SK-N-SH (cell line): ENCODE measurements around the gene WDR26. TPM values are rescaled to one million over a fixed set of nuclear protein-coding genes. Genes with fewer than 3 reads are reported as not detected.

Experiments used
- CTCF ChIA-PET: fragments of 300-600, 350-600 bp; formaldehyde crosslinking; extraction: SDS; loops from one replicate; lab custom pipeline; 2021; lab: Yijun Ruan, JAX
- POLR2A ChIA-PET: fragments of 350-600 bp; sonication (Branson Sonifier 250); formaldehyde crosslinking; extraction: SDS; loops from one replicate; lab custom pipeline; 2020; ENCODE audit warnings: antibody characterized with exemption, inconsistent platforms; lab: Yijun Ruan, JAX
- DNase-seq: peaks from one replicate; pipeline ENCODE4 v3.0.0; 2012
- H2AFZ ChIP-seq: fragments of 200-600 bp; sonication (generic); 2 replicates; pipeline ENCODE4 v1.8.1; 2016; ENCODE audit warnings: antibody characterized with exemption, mild to moderate bottlenecking, low read depth
- H3F3A ChIP-seq: fragments of 200-600 bp; sonication (generic); replicated peaks from 2 replicates; pipeline ENCODE3; 2016; ENCODE audit warnings: antibody characterized with exemption, mild to moderate bottlenecking; ENCODE audit not compliant: insufficient read depth
- H3K27ac ChIP-seq, 2 experiments: fragments of 200-500 bp in 1 of 2; fragments of 200-600 bp in 1 of 2; sonication (Bioruptor generic) in 1 of 2; sonication (generic), shearing (Covaris generic) in 1 of 2; 2 replicates each; pipeline versions ENCODE4 v1.5.1 to v1.6.1; 2014 to 2016; ENCODE audit warnings: low read depth in 2 of 2, inconsistent platforms in 1 of 2, low read length in 1 of 2, mild to moderate bottlenecking in 1 of 2, mixed read lengths in 1 of 2
- H3K27me3 ChIP-seq: fragments of 200-600 bp; sonication (generic), shearing (Covaris generic); 2 replicates; pipeline ENCODE4 v1.6.1; 2016; ENCODE audit warnings: mixed run types; ENCODE audit not compliant: insufficient read depth
- H3K36me3 ChIP-seq, 2 experiments: fragments of 200-500 bp in 1 of 2; fragments of 200-600 bp in 1 of 2; sonication (Bioruptor generic) in 1 of 2; sonication (generic) in 1 of 2; replicated peaks in 1 of 2; 2 replicates each; pipeline versions ENCODE3 to v1.5.1; 2014 to 2016; ENCODE audit warnings: low read length in 1 of 2, mild to moderate bottlenecking in 1 of 2; ENCODE audit not compliant: insufficient read depth in 2 of 2, control insufficient read depth in 1 of 2
- H3K4me1 ChIP-seq, 2 experiments: fragments of 200-500 bp in 1 of 2; fragments of 200-600 bp in 1 of 2; sonication (Bioruptor generic) in 1 of 2; sonication (generic), shearing (Covaris generic) in 1 of 2; 2 replicates each; pipeline versions ENCODE4 v1.5.1 to v1.6.1; 2014 to 2016; ENCODE audit warnings: low read depth in 1 of 2, low read length in 1 of 2, mixed run types in 1 of 2; ENCODE audit not compliant: insufficient read depth in 2 of 2, control insufficient read depth in 1 of 2
- H3K4me2 ChIP-seq: fragments of 200-600 bp; sonication (generic), shearing (Covaris generic); 2 replicates; pipeline ENCODE4 v1.6.1; 2017; ENCODE audit warnings: mixed run types
- H3K4me3 ChIP-seq, 2 experiments: fragments of 200-500 bp in 1 of 2; fragments of 200-600 bp in 1 of 2; sonication (Bioruptor generic) in 1 of 2; sonication (generic), shearing (Covaris generic) in 1 of 2; 2 replicates each; pipeline versions ENCODE4 v1.5.1 to v1.8.1; 2014 to 2016; ENCODE audit warnings: low read depth in 2 of 2, inconsistent platforms in 1 of 2, low read length in 1 of 2, mild to moderate bottlenecking in 1 of 2, mixed read lengths in 1 of 2, moderate library complexity in 1 of 2
- H3K79me2 ChIP-seq: fragments of 200-600 bp; sonication (generic); 2 replicates; pipeline ENCODE4 v1.8.1; 2017; ENCODE audit warnings: mild to moderate bottlenecking; ENCODE audit not compliant: insufficient read depth
- H3K9ac ChIP-seq: fragments of 200-600 bp; sonication (generic); 2 replicates; pipeline ENCODE4 v1.6.1; 2017; ENCODE audit warnings: mixed run types
- H3K9me2 ChIP-seq: fragments of 200-600 bp; sonication (generic); 2 replicates; pipeline ENCODE4 v1.6.1; 2017; ENCODE audit warnings: mixed run types
- H3K9me3 ChIP-seq: fragments of 200-600 bp; sonication (generic); 2 replicates; pipeline ENCODE4 v1.6.1; 2017; ENCODE audit warnings: mixed run types, mild to moderate bottlenecking, moderate library complexity
- H4K20me1 ChIP-seq: fragments of 200-600 bp; sonication (generic); 2 replicates; pipeline ENCODE4 v1.6.1; 2017; ENCODE audit warnings: mild to moderate bottlenecking, mixed run types; ENCODE audit not compliant: insufficient read depth
- CHD2 ChIP-seq: fragments of 150-350 bp; IDR thresholded peaks from 2 replicates; pipeline ENCODE4 v1.6.1; 2018; ENCODE audit warnings: low read length; ENCODE audit not compliant: partially characterized antibody
- EZH2phosphoT487 ChIP-seq: fragments of 200-600 bp; sonication (generic); IDR thresholded peaks from 2 replicates; pipeline ENCODE4 v1.6.1; 2017; ENCODE audit warnings: low read depth, mixed run types, mild to moderate bottlenecking, antibody characterized with exemption, moderate library complexity, borderline replicate concordance
- FOSL2 ChIP-seq: IDR thresholded peaks from 2 replicates; pipeline ENCODE4 v1.4.0; 2012; ENCODE audit warnings: low read depth, mild to moderate bottlenecking, moderate library complexity, borderline replicate concordance
- GABPA ChIP-seq: IDR thresholded peaks from 2 replicates; pipeline ENCODE4 v1.4.0; 2012; ENCODE audit warnings: low read depth, mild to moderate bottlenecking
- JUND ChIP-seq: IDR thresholded peaks from 2 replicates; pipeline ENCODE4 v1.4.0; 2012
- MEF2A ChIP-seq: IDR thresholded peaks from 2 replicates; pipeline ENCODE4 v1.4.0; 2012; ENCODE audit warnings: low read depth, borderline replicate concordance
- MXI1 ChIP-seq: IDR thresholded peaks from 2 replicates; pipeline ENCODE4 v1.6.1; 2012; ENCODE audit warnings: mild to moderate bottlenecking, low read depth, low read length, improper control_type of control experiment
- NRF1 ChIP-seq: IDR thresholded peaks from 2 replicates; pipeline ENCODE4 v1.6.1; 2012; ENCODE audit warnings: low read depth, mild to moderate bottlenecking, low read length
- RAD21 ChIP-seq: IDR thresholded peaks from 2 replicates; pipeline ENCODE4 v1.6.1; 2012; ENCODE audit warnings: mild to moderate bottlenecking, low read length
- RCOR1 ChIP-seq: fragments of 150-350 bp; IDR thresholded peaks from 2 replicates; pipeline ENCODE4 v1.6.1; 2017; ENCODE audit warnings: antibody characterized with exemption, low read length
- RFX5 ChIP-seq: IDR thresholded peaks from 2 replicates; pipeline ENCODE4 v1.6.1; 2012; ENCODE audit warnings: mild to moderate bottlenecking, improper control_type of control experiment, low read length
- SIN3A ChIP-seq: IDR thresholded peaks from 2 replicates; pipeline ENCODE4 v1.6.1; 2012; ENCODE audit warnings: low read depth, mild to moderate bottlenecking, low read length, moderate library complexity, borderline replicate concordance
- SMC3 ChIP-seq: IDR thresholded peaks from 2 replicates; pipeline ENCODE4 v1.6.1; 2012; ENCODE audit warnings: low read depth, low read length, improper control_type of control experiment
- TAF1 ChIP-seq: IDR thresholded peaks from 2 replicates; pipeline ENCODE4 v1.6.1; 2012; ENCODE audit warnings: low read depth, mild to moderate bottlenecking, low read length, moderate library complexity, borderline replicate concordance
- TCF12 ChIP-seq: IDR thresholded peaks from 2 replicates; pipeline ENCODE4 v1.4.0; 2012
- TEAD4 ChIP-seq: IDR thresholded peaks from 2 replicates; pipeline ENCODE4 v1.4.0; 2012; ENCODE audit warnings: mild to moderate bottlenecking, borderline replicate concordance; ENCODE audit not compliant: insufficient read depth
- YY1 ChIP-seq: IDR thresholded peaks from 2 replicates; pipeline ENCODE4 v1.4.0; 2012; ENCODE audit warnings: low read depth, mild to moderate bottlenecking
- WGBS: methylation state at CpG from one replicate; pipeline ENCODE4 v1.1.6; 2017; ENCODE audit warnings: low lambda C conversion rate; 5-methylcytosine and 5-hydroxymethylcytosine counted together
- polyA plus RNA-seq, 3 experiments: library from polyadenylated mRNA; depleted of rRNA; stranded (reverse); fragments of >200 nt; gene quantifications; 2 replicates each; pipeline ENCODE4 v1.2.3, GENCODE V29; 2012
- TF ChIP-seq, protein P1 (sequence below): IDR thresholded peaks from 2 replicates; pipeline ENCODE4 v1.4.0; 2012; ENCODE audit warnings: low read depth
- TF ChIP-seq, protein P2 (sequence below): IDR thresholded peaks from 2 replicates; pipeline ENCODE4 v1.4.0; 2012; ENCODE audit warnings: low read depth, borderline replicate concordance
- TF ChIP-seq, protein P3 (sequence below): fragments of 200-600 bp; sonication (generic); IDR thresholded peaks from 2 replicates; pipeline ENCODE4 v1.6.1; 2017; ENCODE audit warnings: antibody characterized with exemption, mild to moderate bottlenecking, moderate library complexity
- TF ChIP-seq, protein P4 (sequence below): IDR thresholded peaks from 2 replicates; pipeline ENCODE4 v1.4.0; 2012; ENCODE audit warnings: low read depth, borderline replicate concordance
- TF ChIP-seq, protein P5 (sequence below): fragments of 150-350 bp; IDR thresholded peaks from 2 replicates; pipeline ENCODE4 v1.6.1; 2017; ENCODE audit warnings: antibody characterized with exemption, low read length, low read depth, borderline replicate concordance

The WDR26 gene
- polyA plus RNA-seq, 1 of the 3 experiments (the other 2 are of a cell fraction), result 21.2 TPM

DNA sequence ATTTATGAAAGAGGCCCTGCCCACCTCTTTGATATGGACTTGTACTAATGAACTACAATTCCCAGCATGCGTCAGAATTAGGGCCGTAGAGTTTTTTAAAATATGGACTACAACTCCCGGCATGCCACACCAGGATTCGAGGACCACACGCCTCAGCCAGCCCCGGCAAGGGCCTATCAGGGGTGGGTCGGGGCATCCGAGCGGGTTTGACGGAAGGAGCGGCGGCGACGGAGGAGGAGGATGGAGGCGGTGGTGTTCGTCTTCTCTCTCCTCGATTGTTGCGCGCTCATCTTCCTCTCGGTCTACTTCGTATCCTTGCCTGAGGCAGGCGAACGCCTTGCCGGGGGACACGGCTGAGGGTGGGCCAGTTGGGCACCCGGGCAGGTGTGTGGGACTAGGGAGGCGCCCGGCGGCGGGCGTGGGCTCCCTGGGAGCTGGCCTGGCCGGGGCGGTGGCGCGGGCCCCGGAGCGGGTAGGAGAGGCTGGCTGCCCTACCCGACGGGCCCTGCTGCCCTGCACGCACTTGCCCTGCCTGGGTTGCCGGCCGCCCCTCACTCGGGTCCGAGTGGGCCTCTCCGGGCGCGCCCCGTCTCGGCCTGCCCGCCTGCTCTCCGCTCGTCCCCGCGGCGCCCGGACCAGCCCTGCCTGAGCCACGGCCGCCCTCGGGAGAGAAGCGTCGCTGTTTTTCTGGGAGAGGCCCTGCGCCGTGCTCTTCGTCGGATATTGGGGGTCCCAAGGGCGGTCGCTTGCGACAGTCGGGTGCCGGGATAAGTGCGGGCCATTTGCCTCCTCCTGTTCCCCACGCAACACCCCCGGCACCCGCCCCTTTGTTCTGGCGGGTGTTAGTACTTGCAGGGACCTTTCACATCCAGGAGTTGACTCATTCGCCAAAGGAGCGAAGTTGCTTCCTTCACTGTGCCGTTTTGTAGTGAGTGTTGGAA is 77.6 kb downstream of the WDR26 start, which contains the start of gene CNIH4 (continued):
- TF ChIP-seq MXI1 (peak; percentile 49; the same call in 1 of the 2 replicates), RCOR1 (no peak), JUND (no peak), TAF1 (peak; percentile 67), TCF12 (no peak), SMC3 (no peak), RAD21 (no peak)
- TF ChIP-seq, protein P1, sequence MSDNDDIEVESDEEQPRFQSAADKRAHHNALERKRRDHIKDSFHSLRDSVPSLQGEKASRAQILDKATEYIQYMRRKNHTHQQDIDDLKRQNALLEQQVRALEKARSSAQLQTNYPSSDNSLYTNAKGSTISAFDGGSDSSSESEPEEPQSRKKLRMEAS, result no peak; the same call in 1 of the 2 replicates
- TF ChIP-seq, protein P2, sequence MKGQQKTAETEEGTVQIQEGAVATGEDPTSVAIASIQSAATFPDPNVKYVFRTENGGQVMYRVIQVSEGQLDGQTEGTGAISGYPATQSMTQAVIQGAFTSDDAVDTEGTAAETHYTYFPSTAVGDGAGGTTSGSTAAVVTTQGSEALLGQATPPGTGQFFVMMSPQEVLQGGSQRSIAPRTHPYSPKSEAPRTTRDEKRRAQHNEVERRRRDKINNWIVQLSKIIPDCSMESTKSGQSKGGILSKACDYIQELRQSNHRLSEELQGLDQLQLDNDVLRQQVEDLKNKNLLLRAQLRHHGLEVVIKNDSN, result no peak; the same call in 1 of the 2 replicates
- TF ChIP-seq, protein P3, sequence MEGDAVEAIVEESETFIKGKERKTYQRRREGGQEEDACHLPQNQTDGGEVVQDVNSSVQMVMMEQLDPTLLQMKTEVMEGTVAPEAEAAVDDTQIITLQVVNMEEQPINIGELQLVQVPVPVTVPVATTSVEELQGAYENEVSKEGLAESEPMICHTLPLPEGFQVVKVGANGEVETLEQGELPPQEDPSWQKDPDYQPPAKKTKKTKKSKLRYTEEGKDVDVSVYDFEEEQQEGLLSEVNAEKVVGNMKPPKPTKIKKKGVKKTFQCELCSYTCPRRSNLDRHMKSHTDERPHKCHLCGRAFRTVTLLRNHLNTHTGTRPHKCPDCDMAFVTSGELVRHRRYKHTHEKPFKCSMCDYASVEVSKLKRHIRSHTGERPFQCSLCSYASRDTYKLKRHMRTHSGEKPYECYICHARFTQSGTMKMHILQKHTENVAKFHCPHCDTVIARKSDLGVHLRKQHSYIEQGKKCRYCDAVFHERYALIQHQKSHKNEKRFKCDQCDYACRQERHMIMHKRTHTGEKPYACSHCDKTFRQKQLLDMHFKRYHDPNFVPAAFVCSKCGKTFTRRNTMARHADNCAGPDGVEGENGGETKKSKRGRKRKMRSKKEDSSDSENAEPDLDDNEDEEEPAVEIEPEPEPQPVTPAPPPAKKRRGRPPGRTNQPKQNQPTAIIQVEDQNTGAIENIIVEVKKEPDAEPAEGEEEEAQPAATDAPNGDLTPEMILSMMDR, result no peak
- TF ChIP-seq, all 33 proteins: peak for 9

DNA sequence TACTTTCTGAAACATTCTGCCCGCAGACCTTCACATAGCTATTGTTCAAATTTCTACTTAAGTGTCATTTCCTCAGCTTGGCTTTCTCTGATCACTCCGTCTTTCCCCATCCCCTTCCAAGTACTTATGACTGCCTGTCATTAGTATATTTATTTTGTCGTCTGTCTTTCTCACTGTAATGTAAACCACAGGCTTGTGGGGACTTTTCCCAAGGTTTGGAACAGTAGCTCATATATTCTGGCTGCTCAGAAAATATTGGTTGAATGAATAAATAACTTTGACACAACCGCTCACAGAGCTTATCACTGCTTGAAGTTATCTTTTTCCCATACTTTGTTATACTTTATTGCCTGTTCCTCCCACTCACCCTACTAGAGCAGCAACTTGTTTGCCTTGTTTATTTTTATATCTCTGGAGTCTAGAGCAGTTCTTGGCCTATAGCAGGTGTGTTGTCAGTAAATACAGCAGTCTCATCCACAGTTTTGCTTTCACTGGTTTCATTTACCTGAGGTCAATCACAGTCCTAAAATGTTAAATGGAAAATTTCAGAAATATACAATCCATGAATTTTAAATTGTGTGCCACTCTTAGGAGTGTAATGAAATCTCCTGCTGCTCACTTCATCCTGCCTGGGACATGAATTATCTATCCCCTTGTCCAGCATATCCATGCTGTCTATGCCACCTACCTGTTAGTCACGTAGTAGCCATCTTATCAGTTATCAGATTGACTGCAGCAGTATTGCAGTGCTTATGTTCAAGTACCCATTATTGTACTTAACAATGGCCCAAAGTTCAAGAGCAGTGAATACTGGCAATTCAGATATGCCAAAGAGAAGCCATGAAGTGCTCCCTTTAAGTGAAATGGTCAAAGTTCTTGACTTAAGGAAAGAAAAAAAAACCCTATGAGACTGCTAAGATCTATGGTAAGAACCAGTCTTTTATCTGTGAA is 80.3 kb downstream of the WDR26 start:
- Histone ChIP-seq H3K36me3 (no peaks in the 10 kb centered on the region), H3K9me2 (no peaks in the 10 kb centered on the region), H2AFZ (no peak overlapping the region), H3K9me3 (no peaks in the 10 kb centered on the region), H3K4me1 (peaks cover 0 to 8% of the 10 kb centered on the region in 2 experiments; a peak in 3 of 4 replicates), H3K9ac (no peak overlapping the region), H3K4me3 (no peak overlapping the region), H3K4me2 (no peak overlapping the region), H3K79me2 (peaks cover 25% of the 10 kb centered on the region), H3K27ac (no peak overlapping the region), H3K27me3 (no peaks in the 10 kb centered on the region), H3F3A (no peaks in the 10 kb centered on the region), H4K20me1 (peaks cover 7% of the 10 kb centered on the region)
- CTCF ChIA-PET, result interaction anchor here (1.8 to 2.0 kb wide), 2 partner anchors 21 to 159 kb away, joined by 3 to 8 read pairs; no protein-coding TSS in a partner anchor
- 78% methylated on average over 5 of the region's 5 CpGs for WGBS
- no peak for DNase-seq
- POLR2A ChIA-PET, result no interaction called here
- TF ChIP-seq, protein P2, result no peak
- TF ChIP-seq RCOR1 (no peak), YY1 (no peak), SIN3A (no peak), EZH2phosphoT487 (no peak), FOSL2 (no peak), CHD2 (no peak), MEF2A (no peak), RFX5 (no peak), SMC3 (no peak), NRF1 (no peak), TEAD4 (no peak), GABPA (no peak)
- TF ChIP-seq, protein P4, sequence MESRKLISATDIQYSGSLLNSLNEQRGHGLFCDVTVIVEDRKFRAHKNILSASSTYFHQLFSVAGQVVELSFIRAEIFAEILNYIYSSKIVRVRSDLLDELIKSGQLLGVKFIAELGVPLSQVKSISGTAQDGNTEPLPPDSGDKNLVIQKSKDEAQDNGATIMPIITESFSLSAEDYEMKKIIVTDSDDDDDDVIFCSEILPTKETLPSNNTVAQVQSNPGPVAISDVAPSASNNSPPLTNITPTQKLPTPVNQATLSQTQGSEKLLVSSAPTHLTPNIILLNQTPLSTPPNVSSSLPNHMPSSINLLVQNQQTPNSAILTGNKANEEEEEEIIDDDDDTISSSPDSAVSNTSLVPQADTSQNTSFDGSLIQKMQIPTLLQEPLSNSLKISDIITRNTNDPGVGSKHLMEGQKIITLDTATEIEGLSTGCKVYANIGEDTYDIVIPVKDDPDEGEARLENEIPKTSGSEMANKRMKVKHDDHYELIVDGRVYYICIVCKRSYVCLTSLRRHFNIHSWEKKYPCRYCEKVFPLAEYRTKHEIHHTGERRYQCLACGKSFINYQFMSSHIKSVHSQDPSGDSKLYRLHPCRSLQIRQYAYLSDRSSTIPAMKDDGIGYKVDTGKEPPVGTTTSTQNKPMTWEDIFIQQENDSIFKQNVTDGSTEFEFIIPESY, result no peak
- TF ChIP-seq, protein P5, sequence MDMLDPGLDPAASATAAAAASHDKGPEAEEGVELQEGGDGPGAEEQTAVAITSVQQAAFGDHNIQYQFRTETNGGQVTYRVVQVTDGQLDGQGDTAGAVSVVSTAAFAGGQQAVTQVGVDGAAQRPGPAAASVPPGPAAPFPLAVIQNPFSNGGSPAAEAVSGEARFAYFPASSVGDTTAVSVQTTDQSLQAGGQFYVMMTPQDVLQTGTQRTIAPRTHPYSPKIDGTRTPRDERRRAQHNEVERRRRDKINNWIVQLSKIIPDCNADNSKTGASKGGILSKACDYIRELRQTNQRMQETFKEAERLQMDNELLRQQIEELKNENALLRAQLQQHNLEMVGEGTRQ, result no peak
